Measurements from ENCODE around the gene IL1RAPL1.

DNA sequence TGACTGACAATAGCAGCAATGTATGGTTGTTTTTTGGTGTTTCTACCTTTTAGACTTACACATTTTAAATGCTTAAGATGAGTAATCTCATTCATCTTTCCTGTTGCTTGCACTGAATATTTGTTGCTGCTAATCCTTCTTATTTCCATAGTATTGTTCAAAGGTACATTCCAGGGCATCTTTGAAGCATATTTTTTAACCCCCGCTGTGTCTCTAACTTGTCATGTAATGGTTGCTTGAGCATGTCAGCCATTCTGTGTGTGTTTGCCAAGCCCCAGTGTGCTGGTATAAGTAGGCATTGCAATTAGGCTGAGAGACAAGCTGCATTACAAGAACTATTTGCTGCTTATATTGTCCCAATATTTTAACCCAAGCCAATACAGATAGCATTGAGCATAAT is 87.9 kb downstream of the IL1RAPL1 start:
- TF ChIP-seq CTCF (IDR thresholded peaks at IDR 0.05 in 4 of 5, conservative IDR thresholded peaks at IDR 0.05 in 1 of 5) (no peak), POLR2A (IDR thresholded peaks at IDR 0.05) (no peak)

Data from gastrocnemius medialis (tissue), 4 donors.